Activated T-helper 9 cell treated with anti-CD3 and anti-CD28 coated beads, Interleukin-2, amount 50 U/mL, for 16 hours (primary cell): Measurements from ENCODE around the gene TTC1.
A peak's percentile ranks its signal among the peaks of the same experiment; 100 is the strongest.
"Not testable (repeated sequence)": the region's sequence is repeated elsewhere in the genome, so short reads cannot be mapped to it uniquely, and the experiment has no call there.

Experiments used
- DNase-seq: peaks from one replicate; pipeline ENCODE4 v3.0.0-alpha.2; 2020; ENCODE audit warnings: low read depth

Gene TTC1

GRCh38 chr5:160008877-160009590 lies at the start of gene TTC1:
Gene TTC1, plus strand, starts transcription at chr5:160009139. Its CDS starts 1,390 bp downstream, at chr5:160010529.
- DNase-seq = peak; percentile 83

GRCh38 chr5:159961176-159962160 lies 47.5 kb upstream of the TTC1 start:
- DNase-seq = no peak

- DNase-seq = no peak
Observed at GRCh38 chr5:159962214-159962613, 46.7 kb upstream of the TTC1 start.

- DNase-seq = no peak
Observed at GRCh38 chr5:159963935-159964334, 45.0 kb upstream of the TTC1 start.

- DNase-seq = no peak
Observed at GRCh38 chr5:159965031-159965837, 43.7 kb upstream of the TTC1 start.

GRCh38 chr5:159965838-159966128 lies 43.2 kb upstream of the TTC1 start:
- not testable (repeated sequence) for DNase-seq

GRCh38 chr5:159969966-159970365 lies 39.0 kb upstream of the TTC1 start:
- no peak for DNase-seq

GRCh38 chr5:159971038-159971437 lies 37.9 kb upstream of the TTC1 start:
- no peak for DNase-seq

GRCh38 chr5:159971514-159971913 lies 37.4 kb upstream of the TTC1 start:
- DNase-seq = no peak

GRCh38 chr5:159971931-159972461 lies 36.9 kb upstream of the TTC1 start:
- no peak for DNase-seq

- DNase-seq = no peak
Observed at GRCh38 chr5:159972538-159973362, 36.2 kb upstream of the TTC1 start.

- no peak for DNase-seq
Observed at GRCh38 chr5:159975462-159976019, 33.4 kb upstream of the TTC1 start.

- no peak for DNase-seq
Observed at GRCh38 chr5:159976921-159977320, 32.0 kb upstream of the TTC1 start.

- DNase-seq = no peak
Observed at GRCh38 chr5:159978358-159978757, 30.6 kb upstream of the TTC1 start.

GRCh38 chr5:159982421-159983173 lies 26.3 kb upstream of the TTC1 start:
- no peak for DNase-seq

GRCh38 chr5:159987031-159987674 lies 21.8 kb upstream of the TTC1 start:
- peak; percentile 64 for DNase-seq

GRCh38 chr5:159990506-159990905 lies 18.4 kb upstream of the TTC1 start:
- DNase-seq = no peak

GRCh38 chr5:159992566-159992965 lies 16.4 kb upstream of the TTC1 start:
- no peak for DNase-seq

- DNase-seq = no peak
Observed at GRCh38 chr5:159993194-159993593, 15.7 kb upstream of the TTC1 start.

- no peak for DNase-seq
Observed at GRCh38 chr5:159995907-159996306, 13.0 kb upstream of the TTC1 start.
